GM18507 (cell line): ENCODE measurements around the gene ZBTB16.

ENCODE experiments used
- DNase-seq: peaks from one replicate; pipeline ENCODE4 v3.0.0; 2011; ENCODE audit warnings: low read depth; ENCODE audit not compliant: insufficient read length; ENCODE audit errors: extremely low spot score
- FAIRE-seq: peaks from 2 replicates; lab custom pipeline; 2011; peaks lifted over from hg19 to GRCh38; lab: Jason Lieb, UNC

The ZBTB16 gene, protein sequence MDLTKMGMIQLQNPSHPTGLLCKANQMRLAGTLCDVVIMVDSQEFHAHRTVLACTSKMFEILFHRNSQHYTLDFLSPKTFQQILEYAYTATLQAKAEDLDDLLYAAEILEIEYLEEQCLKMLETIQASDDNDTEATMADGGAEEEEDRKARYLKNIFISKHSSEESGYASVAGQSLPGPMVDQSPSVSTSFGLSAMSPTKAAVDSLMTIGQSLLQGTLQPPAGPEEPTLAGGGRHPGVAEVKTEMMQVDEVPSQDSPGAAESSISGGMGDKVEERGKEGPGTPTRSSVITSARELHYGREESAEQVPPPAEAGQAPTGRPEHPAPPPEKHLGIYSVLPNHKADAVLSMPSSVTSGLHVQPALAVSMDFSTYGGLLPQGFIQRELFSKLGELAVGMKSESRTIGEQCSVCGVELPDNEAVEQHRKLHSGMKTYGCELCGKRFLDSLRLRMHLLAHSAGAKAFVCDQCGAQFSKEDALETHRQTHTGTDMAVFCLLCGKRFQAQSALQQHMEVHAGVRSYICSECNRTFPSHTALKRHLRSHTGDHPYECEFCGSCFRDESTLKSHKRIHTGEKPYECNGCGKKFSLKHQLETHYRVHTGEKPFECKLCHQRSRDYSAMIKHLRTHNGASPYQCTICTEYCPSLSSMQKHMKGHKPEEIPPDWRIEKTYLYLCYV

GRCh38 chr11:114059278-114059983, at the start of gene ZBTB16:
Gene ZBTB16, plus strand, starts transcription at chr11:114059711. Its CDS starts 3,590 bp downstream, at chr11:114063301.
- no peak for FAIRE-seq
- no peak for DNase-seq

DNA sequence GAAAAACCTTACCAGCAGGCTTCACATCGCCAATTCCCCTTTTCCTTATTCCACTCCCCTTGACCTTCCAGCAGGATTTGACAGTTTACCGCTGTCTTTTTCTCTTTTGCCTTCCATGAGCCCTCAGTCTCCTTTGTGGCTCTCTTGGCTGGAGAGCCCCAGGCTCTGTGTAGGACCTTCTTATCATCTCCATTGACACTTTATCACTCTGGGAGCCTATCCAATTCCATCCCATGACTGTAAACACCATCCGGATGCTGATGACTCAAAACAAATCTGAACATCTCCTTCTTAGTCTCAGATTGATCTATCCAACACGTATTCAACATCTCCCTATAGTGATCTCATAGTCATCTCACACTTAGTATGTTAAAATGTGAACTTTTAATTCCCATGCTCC, 48.6 kb upstream of the ZBTB16 start:
- DNase-seq = no peak
- FAIRE-seq = no peak

GRCh38 chr11:114011443-114011842, 48.1 kb upstream of the ZBTB16 start:
- DNase-seq (no peak), FAIRE-seq (no peak)

DNA sequence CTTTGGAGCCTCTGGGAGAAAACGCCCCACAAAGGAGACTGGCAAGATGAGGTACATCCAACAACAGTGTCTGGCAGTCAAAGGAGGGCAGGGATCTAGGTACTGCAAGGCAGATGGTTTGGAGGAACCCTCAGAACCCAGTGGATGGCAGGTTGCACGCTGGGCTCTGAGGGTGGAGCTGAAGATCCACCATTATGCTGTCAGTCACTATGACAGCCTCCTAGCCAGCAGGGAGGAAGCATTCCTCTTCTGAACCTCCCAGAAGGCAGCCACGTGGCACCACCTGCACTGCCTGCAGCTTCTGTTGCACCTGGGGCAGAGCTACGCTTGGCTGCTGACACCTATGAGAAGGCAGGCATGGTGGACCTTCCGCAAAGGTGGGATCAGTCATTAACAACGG, 44.4 kb upstream of the ZBTB16 start:
- FAIRE-seq = no peak
- DNase-seq = no peak

- FAIRE-seq = no peak
- no peak for DNase-seq
Measured at GRCh38 chr11:114016986-114017385, 42.5 kb upstream of the ZBTB16 start.

DNA sequence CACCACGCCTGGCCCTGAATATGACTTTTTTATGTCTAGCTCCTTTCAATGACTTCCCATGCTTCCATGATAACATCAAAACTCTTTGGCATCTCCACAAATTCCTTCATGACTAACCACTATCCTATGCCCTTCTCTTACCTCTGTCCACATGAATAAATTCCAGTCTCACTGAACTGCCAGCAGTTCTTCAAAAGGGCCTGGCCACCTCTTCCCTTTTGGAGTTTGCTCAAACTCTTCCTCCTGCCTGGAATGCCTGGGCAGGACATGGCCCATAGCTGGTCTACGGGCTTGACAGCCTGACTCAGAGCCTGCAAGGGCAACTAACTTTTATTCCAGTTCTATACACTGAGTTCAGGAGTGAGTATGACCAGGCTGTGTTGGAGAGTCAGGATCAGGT, 41.8 kb upstream of the ZBTB16 start:
- FAIRE-seq (no peak), DNase-seq (no peak)

GRCh38 chr11:114019046-114019445, 40.5 kb upstream of the ZBTB16 start:
- DNase-seq = no peak
- no peak for FAIRE-seq

- no peak for FAIRE-seq
- DNase-seq = no peak
Measured at GRCh38 chr11:114019574-114019973, 39.9 kb upstream of the ZBTB16 start.

DNA sequence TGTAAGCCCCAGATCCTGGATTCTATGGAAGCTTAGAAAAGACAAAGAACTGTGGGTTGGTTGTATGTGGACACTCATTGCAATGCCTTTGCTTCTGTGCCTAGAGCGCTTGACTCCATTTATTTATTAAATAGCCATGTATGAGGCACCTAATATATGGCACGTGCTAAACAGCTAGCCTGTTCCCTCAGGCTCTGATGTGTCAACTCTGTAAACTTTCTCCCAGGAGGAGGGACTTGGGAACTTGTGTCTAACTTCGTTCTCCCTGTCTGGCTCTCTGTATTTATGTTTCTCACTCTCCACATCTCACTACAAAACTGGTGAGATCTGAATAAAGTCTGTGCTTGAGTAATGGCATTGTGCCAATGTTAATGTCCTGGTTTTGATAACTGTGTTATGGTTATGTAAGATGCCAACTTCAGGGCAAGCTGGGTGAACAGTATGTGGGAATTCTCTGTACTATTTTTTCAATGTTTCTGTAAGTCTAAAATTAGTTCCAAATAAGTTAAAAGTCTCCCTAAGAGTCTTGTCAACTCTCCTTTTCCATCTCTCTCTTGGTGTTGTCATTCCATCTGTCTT, 34.1 kb upstream of the ZBTB16 start:
- DNase-seq = no peak
- FAIRE-seq = no peak

DNA sequence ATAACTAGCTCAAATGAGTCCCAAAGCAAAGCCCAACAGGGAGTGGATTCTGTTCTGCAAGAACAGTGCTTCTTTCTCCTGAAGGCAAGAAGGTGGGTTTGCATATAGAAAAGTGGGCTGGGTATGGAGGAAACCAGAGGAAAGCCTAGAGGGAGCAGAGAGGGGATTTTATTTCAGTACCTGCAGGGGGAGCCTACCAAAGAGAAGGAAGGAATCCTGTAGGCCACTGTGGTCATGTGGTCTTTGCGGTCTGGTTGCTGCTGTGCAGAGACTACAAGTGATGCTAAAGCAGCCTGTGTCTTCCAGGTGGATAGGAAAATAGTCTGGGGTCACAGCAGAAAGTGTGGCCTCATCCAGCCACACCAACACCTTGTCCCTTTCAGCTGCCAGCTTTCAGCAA, 33.2 kb upstream of the ZBTB16 start:
- DNase-seq (no peak), FAIRE-seq (no peak)

GRCh38 chr11:114027391-114027790, 32.1 kb upstream of the ZBTB16 start:
- FAIRE-seq (no peak), DNase-seq (no peak)

DNA sequence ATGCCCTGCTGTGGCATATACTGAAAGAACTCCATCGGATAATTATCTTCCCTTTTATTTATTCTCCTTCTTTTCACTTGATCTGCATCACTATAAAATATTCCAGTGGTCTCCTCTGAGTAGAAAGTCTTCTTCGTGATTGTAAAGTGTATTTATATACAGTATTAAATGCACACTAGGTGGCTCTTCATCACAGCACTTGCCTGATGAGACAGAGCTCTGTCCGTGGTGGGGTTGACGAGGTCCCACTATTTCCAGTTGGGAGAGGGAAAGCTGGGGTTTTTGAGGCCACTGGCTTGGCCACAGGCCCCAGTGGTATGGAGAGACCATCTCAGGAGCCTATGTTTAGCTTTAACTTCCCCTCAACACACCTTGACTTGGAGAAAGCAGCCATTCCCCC, 31.6 kb upstream of the ZBTB16 start:
- no peak for DNase-seq
- FAIRE-seq = no peak

- DNase-seq = no peak
- FAIRE-seq = no peak
Measured at GRCh38 chr11:114031246-114031966, 28.1 kb upstream of the ZBTB16 start.

GRCh38 chr11:114031967-114032320, 27.6 kb upstream of the ZBTB16 start:
- DNase-seq = no peak
- FAIRE-seq = no peak

GRCh38 chr11:114033066-114033465, 26.4 kb upstream of the ZBTB16 start:
- FAIRE-seq (no peak), DNase-seq (no peak)

- no peak for FAIRE-seq
- no peak for DNase-seq
Measured at GRCh38 chr11:114033572-114033971, 25.9 kb upstream of the ZBTB16 start.

GRCh38 chr11:114034956-114035355, 24.6 kb upstream of the ZBTB16 start:
- DNase-seq = no peak
- no peak for FAIRE-seq

- no peak for FAIRE-seq
- DNase-seq = no peak
Measured at GRCh38 chr11:114036147-114036811, 23.2 kb upstream of the ZBTB16 start.

DNA sequence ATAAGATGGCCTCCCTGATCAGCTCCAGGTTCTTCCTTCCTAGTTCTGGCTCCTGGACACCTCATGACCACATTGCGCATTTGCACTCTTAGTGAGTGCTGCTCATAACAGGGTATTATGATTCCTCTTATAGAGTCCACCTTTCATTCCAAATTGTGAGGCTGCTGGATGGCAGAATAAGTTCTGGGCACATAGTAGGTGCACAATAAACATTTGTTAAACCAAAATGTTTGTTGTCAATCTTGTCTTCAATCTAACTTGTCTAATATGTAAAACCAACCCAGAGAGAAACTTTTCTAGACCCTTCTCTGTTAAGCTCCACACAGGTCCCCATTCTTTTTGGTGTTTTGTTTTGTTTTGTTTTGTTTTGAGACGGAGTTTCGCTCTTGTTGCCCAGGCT, 22.6 kb upstream of the ZBTB16 start:
- FAIRE-seq (no peak), DNase-seq (no peak)
